IPS DF 4.7 (cell line): ENCODE measurements around the gene SHANK1.

Source experiments
- DNase-seq: peaks from one replicate; pipeline ENCODE4 v3.0.0-alpha.2; 2013; ENCODE audit warnings: low spot score; ENCODE audit errors: extremely low read depth

Gene SHANK1

GRCh38 chr19:50729894-50730293, 10.3 kb upstream of the SHANK1 start:
- DNase-seq = no peak

GRCh38 chr19:50728084-50728737, 8.6 kb upstream of the SHANK1 start:
- DNase-seq = peak; percentile 87

- no peak for DNase-seq
Measured at GRCh38 chr19:50725911-50726230, 6.3 kb upstream of the SHANK1 start.

- no peak for DNase-seq
Measured at GRCh38 chr19:50725218-50725910, 5.8 kb upstream of the SHANK1 start.

- peak; percentile 86 for DNase-seq
Measured at GRCh38 chr19:50724522-50725217, 5.1 kb upstream of the SHANK1 start.

GRCh38 chr19:50723735-50724521, 4.3 kb upstream of the SHANK1 start:
- DNase-seq = no peak

- no peak for DNase-seq
Measured at GRCh38 chr19:50723069-50723468, 3.5 kb upstream of the SHANK1 start, which contains the start of gene CLEC11A. Gene CLEC11A (plus strand): TSS chr19:50723364. CDS start chr19:50723526, 162 bp downstream.

GRCh38 chr19:50722201-50723013, 2.8 kb upstream of the SHANK1 start:
- no peak for DNase-seq

- no peak for DNase-seq
Measured at GRCh38 chr19:50721441-50722137, 2.0 kb upstream of the SHANK1 start.

GRCh38 chr19:50720921-50721381, 1.3 kb upstream of the SHANK1 start:
- no peak for DNase-seq

GRCh38 chr19:50720181-50720920, 749 bp upstream of the SHANK1 start:
- no peak for DNase-seq

- no peak for DNase-seq
Measured at GRCh38 chr19:50719119-50719435, 525 bp downstream of the SHANK1 start.

GRCh38 chr19:50718255-50719118, 1.1 kb downstream of the SHANK1 start:
- DNase-seq = no peak

- no peak for DNase-seq
Measured at GRCh38 chr19:50717891-50718254, 1.7 kb downstream of the SHANK1 start.

- no peak for DNase-seq
Measured at GRCh38 chr19:50717026-50717723, 2.4 kb downstream of the SHANK1 start.

GRCh38 chr19:50716178-50717025, 3.2 kb downstream of the SHANK1 start:
- DNase-seq = no peak

- DNase-seq = no peak
Measured at GRCh38 chr19:50713556-50714236, 5.9 kb downstream of the SHANK1 start.
